Fibroblast of lung (primary cell): ENCODE data around the gene SCRT2.
A peak's percentile ranks its signal among the peaks of the same experiment; 100 is the strongest.

ENCODE experiments used
- CTCF ChIP-seq, 2 donors: IDR thresholded peaks in 1 of 2; conservative IDR thresholded peaks in 1 of 2; 1 replicate in 1 of 2; 2 replicates in 1 of 2; pipeline ENCODE4 v1.5.1; 2011 to 2012; ENCODE audit warnings: low read length in 2 of 2, control low read depth in 1 of 2, inconsistent platforms in 1 of 2, low read depth in 1 of 2, mild to moderate bottlenecking in 1 of 2
- EZH2 ChIP-seq: IDR thresholded peaks from 2 replicates; pipeline ENCODE4 v1.5.1; 2012; ENCODE audit warnings: low read length, control low read depth, mild to moderate bottlenecking; ENCODE audit errors: missing control alignments

- TF ChIP-seq CTCF (conservative IDR thresholded peaks at IDR 0.05 in 1 of 2, IDR thresholded peaks at IDR 0.05 in 1 of 2; ENCODE audit: low read depth in 1 of 2, low read length in 2 of 2) (peak in 1 of 2 donors; percentile 26), EZH2 (no peak)
Measured at GRCh38 chr20:653110-653589, 22.5 kb downstream of the SCRT2 start, which contains the start of gene SRXN1.
